ENCODE measurements around the gene VSIR. TPM values are rescaled to one million over a fixed set of nuclear protein-coding genes. Genes with fewer than 3 reads are reported as not detected.

Gene VSIR
- total RNA-seq, 4 donors from 2014 or later, result 54.3 to 77.0 (median 61.6) TPM

- Histone ChIP-seq H3K36me3 (peaks cover 0 to 77% (median 36%) of the 10 kb centered on the region in 4 donors), H3K4me1 (no peaks in the 10 kb centered on the region), H3K4me3 (no peak overlapping the region), H3K27ac (no peak overlapping the region), H3K27me3 (no peaks in the 10 kb centered on the region), H3K9me3 (no peaks in the 10 kb centered on the region)
- no peak for TF ChIP-seq POLR2A (IDR thresholded peaks at IDR 0.05)
- TF ChIP-seq EP300 (IDR thresholded peaks at IDR 0.05; ENCODE audit: low read depth), result no peak
- TF ChIP-seq, protein P1, sequence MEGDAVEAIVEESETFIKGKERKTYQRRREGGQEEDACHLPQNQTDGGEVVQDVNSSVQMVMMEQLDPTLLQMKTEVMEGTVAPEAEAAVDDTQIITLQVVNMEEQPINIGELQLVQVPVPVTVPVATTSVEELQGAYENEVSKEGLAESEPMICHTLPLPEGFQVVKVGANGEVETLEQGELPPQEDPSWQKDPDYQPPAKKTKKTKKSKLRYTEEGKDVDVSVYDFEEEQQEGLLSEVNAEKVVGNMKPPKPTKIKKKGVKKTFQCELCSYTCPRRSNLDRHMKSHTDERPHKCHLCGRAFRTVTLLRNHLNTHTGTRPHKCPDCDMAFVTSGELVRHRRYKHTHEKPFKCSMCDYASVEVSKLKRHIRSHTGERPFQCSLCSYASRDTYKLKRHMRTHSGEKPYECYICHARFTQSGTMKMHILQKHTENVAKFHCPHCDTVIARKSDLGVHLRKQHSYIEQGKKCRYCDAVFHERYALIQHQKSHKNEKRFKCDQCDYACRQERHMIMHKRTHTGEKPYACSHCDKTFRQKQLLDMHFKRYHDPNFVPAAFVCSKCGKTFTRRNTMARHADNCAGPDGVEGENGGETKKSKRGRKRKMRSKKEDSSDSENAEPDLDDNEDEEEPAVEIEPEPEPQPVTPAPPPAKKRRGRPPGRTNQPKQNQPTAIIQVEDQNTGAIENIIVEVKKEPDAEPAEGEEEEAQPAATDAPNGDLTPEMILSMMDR (IDR thresholded peaks at IDR 0.05), result no peak
- no peak for TF ChIP-seq POLR2AphosphoS5 (IDR thresholded peaks at IDR 0.05)
- intact Hi-C loops (cut with DNase I; ENCODE audit: low total_unique reads) (loop anchor here (10.0 kb wide), 2 partner anchors 435 to 505 kb away; partner anchors contain the start of gene SLC29A3), in situ Hi-C loops (cut with MboI; ENCODE audit: low pct_ligation_motif_present in 1 of 4, low pct_unique_long_range_greater_than_20kb in 1 of 4, low sequenced_read_pairs in 3 of 4) (loop anchor here (10.0 to 25.0 kb wide), 5 partner anchors 108 to 508 kb away; partner anchors contain the start of genes CDH23 (in 3 of the 4), SLC29A3 (in 2 of the 4) and C10orf105 (in 1 of the 4))
- WGBS, 2 donors (ENCODE audit: low coverage in 1 of 2), result 79 to 83% methylated on average over 1 to 4 of the region's 6 CpGs
- DNase-seq, result no peak
Measured at GRCh38 chr10:71819985-71820384, 46.7 kb upstream of the VSIR start.

GRCh38 chr10:71819441-71819861, 46.1 kb upstream of the VSIR start:
- H3K27ac ChIP-seq, result no peak overlapping the region
- in situ Hi-C loops (cut with MboI; ENCODE audit: low pct_ligation_motif_present in 1 of 4, low pct_unique_long_range_greater_than_20kb in 1 of 4, low sequenced_read_pairs in 3 of 4) (loop anchor here (10.0 to 25.0 kb wide), 5 partner anchors 107 to 507 kb away; partner anchors contain the start of genes CDH23 (in 3 of the 4), SLC29A3 (in 2 of the 4) and C10orf105 (in 1 of the 4)), intact Hi-C loops (cut with DNase I; ENCODE audit: low total_unique reads) (loop anchor here (10.0 kb wide), 2 partner anchors 435 to 505 kb away; partner anchors contain the start of gene SLC29A3)
- no peak overlapping the region for H3K4me3 ChIP-seq
- no peak for DNase-seq
- no peak for TF ChIP-seq POLR2AphosphoS5 (IDR thresholded peaks at IDR 0.05)
- no peak for TF ChIP-seq POLR2A (IDR thresholded peaks at IDR 0.05)
- TF ChIP-seq EP300 (IDR thresholded peaks at IDR 0.05; ENCODE audit: low read depth), result no peak
- TF ChIP-seq, protein P1 (IDR thresholded peaks at IDR 0.05), result no peak
- H3K27me3 ChIP-seq, result no peaks in the 10 kb centered on the region
- H3K36me3 ChIP-seq, result peaks cover 0 to 73% (median 34%) of the 10 kb centered on the region in 4 donors
- no peaks in the 10 kb centered on the region for H3K9me3 ChIP-seq
- 98% methylated on average over 18 of the region's 18 CpGs; no CpG with 5 or more reads in 1 of the 2 donors for WGBS, 2 donors (ENCODE audit: low coverage in 1 of 2)
- H3K4me1 ChIP-seq, result no peaks in the 10 kb centered on the region

- Histone ChIP-seq H3K4me3 (no peak overlapping the region), H3K27ac (no peak overlapping the region), H3K27me3 (no peaks in the 10 kb centered on the region), H3K36me3 (peaks cover 0 to 66% (median 31%) of the 10 kb centered on the region in 4 donors), H3K4me1 (no peaks in the 10 kb centered on the region), H3K9me3 (no peaks in the 10 kb centered on the region)
- no peak for TF ChIP-seq POLR2A (IDR thresholded peaks at IDR 0.05)
- TF ChIP-seq, protein P1 (IDR thresholded peaks at IDR 0.05), result no peak
- no peak for TF ChIP-seq POLR2AphosphoS5 (IDR thresholded peaks at IDR 0.05)
- intact Hi-C loops (cut with DNase I; ENCODE audit: low total_unique reads), result loop anchor here (10.0 kb wide), 2 partner anchors 434 to 504 kb away; partner anchors contain the start of gene SLC29A3
- DNase-seq, result no peak
- in situ Hi-C loops (cut with MboI; ENCODE audit: low pct_ligation_motif_present in 1 of 4, low pct_unique_long_range_greater_than_20kb in 1 of 4, low sequenced_read_pairs in 3 of 4), result loop anchor here (10.0 to 25.0 kb wide), 5 partner anchors 106 to 506 kb away; partner anchors contain the start of genes CDH23 (in 3 of the 4), SLC29A3 (in 2 of the 4) and C10orf105 (in 1 of the 4)
- whole genome bisulfite sequencing, 2 donors (ENCODE audit: low coverage in 1 of 2), result 90 to 95% methylated on average over 2 to 14 of the region's 14 CpGs
Measured at GRCh38 chr10:71818674-71819260, 45.4 kb upstream of the VSIR start.

Measured in transverse colon (tissue), 4 donors.